Endodermal cell (in vitro differentiated cells): ENCODE measurements around the gene AGPAT3. TPM values are rescaled to one million over a fixed set of nuclear protein-coding genes. Genes with fewer than 3 reads are reported as not detected.
"Not testable (repeated sequence)": the region's sequence is repeated elsewhere in the genome, so short reads cannot be mapped to it uniquely, and the experiment has no call there.

ENCODE experiments used
- DNase-seq: peaks from one replicate; pipeline ENCODE4 v3.0.0-alpha.2; 2017
- H3K27ac ChIP-seq: 2 replicates; pipeline ENCODE4 v1.5.1; 2013; ENCODE audit warnings: mild to moderate bottlenecking, low read depth, low read length, moderate library complexity
- H3K27me3 ChIP-seq: 2 replicates; pipeline ENCODE4 v1.6.1; 2013; ENCODE audit warnings: mild to moderate bottlenecking, low read length, moderate library complexity; ENCODE audit not compliant: insufficient read depth, control insufficient read depth, poor library complexity, severe bottlenecking
- H3K36me3 ChIP-seq: 2 replicates; pipeline ENCODE4 v1.7.0; 2013; ENCODE audit warnings: mild to moderate bottlenecking, low read length, moderate library complexity; ENCODE audit not compliant: control insufficient read depth, insufficient read depth
- H3K4me1 ChIP-seq: one replicate; pipeline ENCODE4 v1.7.0; 2013; ENCODE audit warnings: low read length; ENCODE audit not compliant: control insufficient read depth, insufficient read depth
- H3K4me3 ChIP-seq: 2 replicates; pipeline ENCODE4 v1.5.1; 2013; ENCODE audit warnings: mild to moderate bottlenecking, low read length, moderate library complexity
- H3K9ac ChIP-seq: 2 replicates; pipeline ENCODE4 v1.6.1; 2013; ENCODE audit warnings: mild to moderate bottlenecking, low read length, moderate library complexity; ENCODE audit not compliant: poor library complexity, severe bottlenecking; ENCODE audit errors: extremely low read depth
- H3K9me3 ChIP-seq: 2 replicates; pipeline ENCODE4 v1.6.1; 2013; ENCODE audit warnings: mild to moderate bottlenecking, low read length, moderate library complexity; ENCODE audit not compliant: control insufficient read depth
- H3K27ac Mint-ChIP-seq: 2 replicates; pipeline ENCODE4 v1.8.0; 2020; ENCODE audit warnings: mixed read lengths
- H3K27me3 Mint-ChIP-seq: 2 replicates; pipeline ENCODE4 v1.8.0; 2021; ENCODE audit warnings: mild to moderate bottlenecking, mixed read lengths; ENCODE audit not compliant: insufficient read depth
- H3K36me3 Mint-ChIP-seq: 2 replicates; pipeline ENCODE4 v1.8.0; 2020; ENCODE audit warnings: low read depth, mixed read lengths
- H3K4me1 Mint-ChIP-seq: 2 replicates; pipeline ENCODE4 v1.8.0; 2020; ENCODE audit warnings: mixed read lengths
- H3K4me3 Mint-ChIP-seq: 2 replicates; pipeline ENCODE4 v1.8.0; 2020; ENCODE audit warnings: mild to moderate bottlenecking, moderate library complexity, mixed read lengths
- H3K9me3 Mint-ChIP-seq: 2 replicates; pipeline ENCODE4 v1.8.0; 2020; ENCODE audit warnings: mild to moderate bottlenecking, mixed read lengths
- WGBS, 2 experiments: methylation state at CpG; one replicate each; pipeline versions ENCODE4 v1.1.5 to v1.1.7; 2013; ENCODE audit warnings: missing lambda C conversion rate in 2 of 2, mixed read lengths in 1 of 2; ENCODE audit not compliant: insufficient coverage in 1 of 2, insufficient read length in 1 of 2; 5-methylcytosine and 5-hydroxymethylcytosine counted together
- total RNA-seq, 2 donors: library from RNA; stranded (reverse); fragmentation: NEBNext Ultra II Directional in 1 of 2; extraction: Animal tissue kit (Norgen Biotek cat#: 25700) in 1 of 2; gene quantifications; 2 replicates in 1 of 2; 3 replicates in 1 of 2; pipeline ENCODE4 v1.2.1, GENCODE V29; 2021
- TF ChIP-seq, protein P1 (sequence below): fragments of 200-600 bp; sonication (generic); conservative IDR thresholded peaks from 2 replicates; pipeline ENCODE4 v1.5.0; 2021; ENCODE audit warnings: antibody characterized with exemption, mild to moderate bottlenecking

The AGPAT3 gene
- total RNA-seq, 2 donors from 2014 or later, result 44.0 to 74.4 TPM

DNA sequence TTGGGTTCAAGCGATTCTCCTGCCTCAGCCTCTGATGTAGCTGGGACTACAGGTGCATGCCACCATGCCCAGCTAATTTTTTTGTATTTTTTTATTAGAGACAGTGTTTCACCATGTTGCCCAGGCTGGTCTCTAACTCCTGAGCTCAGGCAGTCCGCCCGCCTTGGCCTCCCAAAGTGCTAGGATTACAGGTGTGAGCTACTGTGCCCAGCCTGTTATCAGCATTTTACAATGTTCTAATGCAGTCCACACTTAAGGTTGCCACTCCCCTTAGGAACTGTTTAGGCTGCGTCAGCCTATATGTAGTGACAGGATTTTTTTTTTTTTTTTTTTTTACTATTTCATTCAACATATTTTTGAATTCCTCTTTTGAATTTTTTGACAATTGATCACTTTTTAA lies 30.2 kb downstream of the AGPAT3 start:
- H3K9ac ChIP-seq, result no peak overlapping the region
- H3K9me3 ChIP-seq, result peaks cover 55% of the 10 kb centered on the region
- peaks cover 43% of the 10 kb centered on the region for H3K36me3 ChIP-seq
- 95 to 100% methylated on average over 2 to 3 of the region's 4 CpGs for WGBS, 2 experiments
- Mint-ChIP-seq H3K36me3 (peaks cover 60% of the 10 kb centered on the region), H3K4me3 (no peak overlapping the region), H3K4me1 (peaks cover 4% of the 10 kb centered on the region), H3K27ac (no peak overlapping the region), H3K9me3 (peaks cover 52% of the 10 kb centered on the region), H3K27me3 (no peaks in the 10 kb centered on the region)
- H3K27me3 ChIP-seq, result no peaks in the 10 kb centered on the region
- no peaks in the 10 kb centered on the region for H3K4me1 ChIP-seq
- no peak overlapping the region for H3K4me3 ChIP-seq
- TF ChIP-seq, protein P1, sequence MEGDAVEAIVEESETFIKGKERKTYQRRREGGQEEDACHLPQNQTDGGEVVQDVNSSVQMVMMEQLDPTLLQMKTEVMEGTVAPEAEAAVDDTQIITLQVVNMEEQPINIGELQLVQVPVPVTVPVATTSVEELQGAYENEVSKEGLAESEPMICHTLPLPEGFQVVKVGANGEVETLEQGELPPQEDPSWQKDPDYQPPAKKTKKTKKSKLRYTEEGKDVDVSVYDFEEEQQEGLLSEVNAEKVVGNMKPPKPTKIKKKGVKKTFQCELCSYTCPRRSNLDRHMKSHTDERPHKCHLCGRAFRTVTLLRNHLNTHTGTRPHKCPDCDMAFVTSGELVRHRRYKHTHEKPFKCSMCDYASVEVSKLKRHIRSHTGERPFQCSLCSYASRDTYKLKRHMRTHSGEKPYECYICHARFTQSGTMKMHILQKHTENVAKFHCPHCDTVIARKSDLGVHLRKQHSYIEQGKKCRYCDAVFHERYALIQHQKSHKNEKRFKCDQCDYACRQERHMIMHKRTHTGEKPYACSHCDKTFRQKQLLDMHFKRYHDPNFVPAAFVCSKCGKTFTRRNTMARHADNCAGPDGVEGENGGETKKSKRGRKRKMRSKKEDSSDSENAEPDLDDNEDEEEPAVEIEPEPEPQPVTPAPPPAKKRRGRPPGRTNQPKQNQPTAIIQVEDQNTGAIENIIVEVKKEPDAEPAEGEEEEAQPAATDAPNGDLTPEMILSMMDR, result no peak
- no peak for DNase-seq
- H3K27ac ChIP-seq, result no peak overlapping the region

DNA sequence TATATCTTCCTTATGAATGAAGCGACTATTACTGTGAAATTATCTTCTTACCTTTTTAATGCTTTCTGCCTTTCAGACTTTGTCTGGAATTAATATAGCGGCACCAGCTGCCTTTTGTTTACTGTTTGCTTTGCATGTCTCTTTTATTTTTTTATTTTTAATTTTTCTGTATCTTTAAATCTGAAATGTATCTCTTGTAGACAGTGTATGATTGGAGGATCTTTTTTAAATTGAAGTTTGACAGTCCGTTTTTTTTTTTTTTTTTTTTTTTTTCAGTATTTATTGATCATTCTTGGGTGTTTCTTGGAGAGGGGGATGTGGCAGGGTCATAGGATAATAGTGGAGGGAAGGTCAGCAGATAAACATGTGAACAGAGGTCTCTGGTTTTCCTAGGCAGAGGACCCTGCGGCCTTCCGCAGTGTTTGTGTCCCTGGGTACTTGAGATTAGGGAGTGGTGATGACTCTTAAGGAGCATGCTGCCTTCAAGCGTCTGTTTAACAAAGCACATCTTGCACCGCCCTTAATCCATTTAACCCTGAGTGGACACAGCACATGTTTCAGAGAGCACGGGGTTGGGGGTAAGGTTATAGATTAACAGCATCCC lies 31.8 kb downstream of the AGPAT3 start:
- Mint-ChIP-seq H3K36me3 (peaks cover 57% of the 10 kb centered on the region), H3K9me3 (peaks cover 42% of the 10 kb centered on the region)
- not testable (repeated sequence) for H3K4me3 ChIP-seq, H3K27me3 ChIP-seq, H3K4me1 Mint-ChIP-seq, H3K27ac Mint-ChIP-seq, H3K4me1 ChIP-seq, H3K27ac ChIP-seq, DNase-seq, H3K27me3 Mint-ChIP-seq, H3K4me3 Mint-ChIP-seq, H3K9ac ChIP-seq
- 93% methylated on average over 3 of the region's 8 CpGs; no CpG with 5 or more reads in 1 of the 2 experiments for WGBS, 2 experiments
- H3K9me3 ChIP-seq, result peaks cover 44% of the 10 kb centered on the region
- peaks cover 47% of the 10 kb centered on the region for H3K36me3 ChIP-seq

DNA sequence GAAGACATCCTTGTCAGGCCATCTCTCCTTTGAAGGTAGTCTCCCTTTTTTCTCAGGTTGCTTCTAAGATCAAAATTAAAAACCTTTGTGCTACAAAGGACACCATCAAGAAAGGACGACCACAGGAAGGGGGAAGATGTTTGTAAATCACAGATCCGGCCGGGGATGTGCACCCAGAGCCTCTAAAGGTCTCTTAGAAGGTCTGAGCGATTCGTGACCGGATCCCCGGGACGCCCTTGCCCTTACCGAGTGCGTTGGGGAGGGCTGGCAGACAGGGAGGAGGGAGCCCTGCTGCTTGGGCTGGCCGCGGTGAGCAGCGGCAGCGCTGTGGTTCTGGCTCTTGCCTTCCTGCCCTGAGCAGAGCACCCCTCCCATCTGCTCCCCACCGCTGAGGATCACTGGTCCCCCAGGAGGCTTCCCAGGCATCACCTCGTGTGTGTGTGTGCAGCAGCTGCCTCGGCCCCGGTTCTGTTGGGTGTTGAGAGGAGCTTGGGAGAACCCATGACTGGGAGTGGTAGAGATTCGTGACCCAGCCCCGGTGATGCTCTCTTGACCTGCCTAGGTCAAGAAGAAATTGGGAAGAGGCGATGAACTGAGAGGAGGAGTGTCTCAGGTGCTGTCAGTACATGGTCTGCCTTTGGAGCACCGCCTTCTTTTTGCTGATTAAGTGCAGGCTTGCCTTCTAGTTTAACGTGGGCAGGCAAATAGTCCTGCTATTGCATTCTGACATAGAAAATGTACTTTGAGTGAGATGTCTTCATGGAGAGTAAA lies 34.5 kb downstream of the AGPAT3 start:
- H3K9me3 Mint-ChIP-seq, result peaks cover 32% of the 10 kb centered on the region
- no peak overlapping the region for H3K4me3 Mint-ChIP-seq
- Histone ChIP-seq H3K9me3 (peaks cover 31% of the 10 kb centered on the region), H3K27me3 (no peaks in the 10 kb centered on the region), H3K36me3 (peaks cover 35% of the 10 kb centered on the region), H3K9ac (no peak overlapping the region), H3K4me3 (no peak overlapping the region), H3K4me1 (no peaks in the 10 kb centered on the region), H3K27ac (no peak overlapping the region)
- peaks cover 6% of the 10 kb centered on the region for H3K4me1 Mint-ChIP-seq
- no peak overlapping the region for H3K27ac Mint-ChIP-seq
- WGBS, 2 experiments, result 91 to 100% methylated on average over 5 to 23 of the region's 23 CpGs
- peaks cover 42% of the 10 kb centered on the region for H3K36me3 Mint-ChIP-seq
- TF ChIP-seq, protein P1, result no peak
- DNase-seq, result no peak
- no peaks in the 10 kb centered on the region for H3K27me3 Mint-ChIP-seq
